Cardiac muscle cell (in vitro differentiated cells and primary cell): ENCODE results near the gene OSTM1. TPM values are rescaled to one million over a fixed set of nuclear protein-coding genes. Genes with fewer than 3 reads are reported as not detected.
A peak's percentile ranks its signal among the peaks of the same experiment; 100 is the strongest.

ENCODE experiments used
- DNase-seq, 2 donors: peaks; one replicate each; pipeline versions ENCODE4 v3.0.0 to v3.0.0-alpha.2; 2010 to 2017; ENCODE audit warnings: low read depth in 1 of 2, low spot score in 1 of 2
- H3K27ac ChIP-seq: fragments of 200-600 bp; sonication (generic); 2 replicates; pipeline ENCODE4 v1.5.1; 2016
- H3K27me3 ChIP-seq: fragments of 200-600 bp; sonication (generic); 2 replicates; pipeline ENCODE4 v1.6.0; 2016; ENCODE audit warnings: control low read depth
- H3K36me3 ChIP-seq: fragments of 200-600 bp; sonication (generic); 2 replicates; pipeline ENCODE4 v1.5.1; 2016; ENCODE audit warnings: control low read depth
- H3K4me1 ChIP-seq: fragments of 200-600 bp; sonication (generic); 2 replicates; pipeline ENCODE4 v1.8.1; 2017; ENCODE audit warnings: low read depth, mild to moderate bottlenecking, mixed run types
- H3K4me3 ChIP-seq: fragments of 200-600 bp; sonication (generic); 2 replicates; pipeline ENCODE4 v1.5.1; 2016; ENCODE audit warnings: mild to moderate bottlenecking
- H3K9me3 ChIP-seq: fragments of 200-600 bp; sonication (generic); 2 replicates; pipeline ENCODE4 v1.5.1; 2017; ENCODE audit warnings: low read depth, mild to moderate bottlenecking, control low read depth
- polyA plus RNA-seq: library from polyadenylated mRNA; unstranded; fragments of >200 nt; fragmentation: Nextera tagmentation; extraction: Ambion mirVana; gene quantifications from 2 replicates; pipeline ENCODE4 v1.2.1, GENCODE V29; 2016
- total RNA-seq: library from RNA; depleted of rRNA; stranded (reverse); fragments of >200 nt; gene quantifications from 2 replicates; pipeline ENCODE4 v1.2.3, GENCODE V29; 2016
- TF ChIP-seq, protein P1 (sequence below): IDR thresholded peaks from 2 replicates; pipeline ENCODE4 v1.5.1; 2012; ENCODE audit warnings: low read depth, mild to moderate bottlenecking, low read length

The OSTM1 gene, protein sequence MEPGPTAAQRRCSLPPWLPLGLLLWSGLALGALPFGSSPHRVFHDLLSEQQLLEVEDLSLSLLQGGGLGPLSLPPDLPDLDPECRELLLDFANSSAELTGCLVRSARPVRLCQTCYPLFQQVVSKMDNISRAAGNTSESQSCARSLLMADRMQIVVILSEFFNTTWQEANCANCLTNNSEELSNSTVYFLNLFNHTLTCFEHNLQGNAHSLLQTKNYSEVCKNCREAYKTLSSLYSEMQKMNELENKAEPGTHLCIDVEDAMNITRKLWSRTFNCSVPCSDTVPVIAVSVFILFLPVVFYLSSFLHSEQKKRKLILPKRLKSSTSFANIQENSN
- total RNA-seq (42.8 and 61.7 TPM in 2 replicates), polyA plus RNA-seq (14.8 and 18.1 TPM in 2 replicates)

DNA sequence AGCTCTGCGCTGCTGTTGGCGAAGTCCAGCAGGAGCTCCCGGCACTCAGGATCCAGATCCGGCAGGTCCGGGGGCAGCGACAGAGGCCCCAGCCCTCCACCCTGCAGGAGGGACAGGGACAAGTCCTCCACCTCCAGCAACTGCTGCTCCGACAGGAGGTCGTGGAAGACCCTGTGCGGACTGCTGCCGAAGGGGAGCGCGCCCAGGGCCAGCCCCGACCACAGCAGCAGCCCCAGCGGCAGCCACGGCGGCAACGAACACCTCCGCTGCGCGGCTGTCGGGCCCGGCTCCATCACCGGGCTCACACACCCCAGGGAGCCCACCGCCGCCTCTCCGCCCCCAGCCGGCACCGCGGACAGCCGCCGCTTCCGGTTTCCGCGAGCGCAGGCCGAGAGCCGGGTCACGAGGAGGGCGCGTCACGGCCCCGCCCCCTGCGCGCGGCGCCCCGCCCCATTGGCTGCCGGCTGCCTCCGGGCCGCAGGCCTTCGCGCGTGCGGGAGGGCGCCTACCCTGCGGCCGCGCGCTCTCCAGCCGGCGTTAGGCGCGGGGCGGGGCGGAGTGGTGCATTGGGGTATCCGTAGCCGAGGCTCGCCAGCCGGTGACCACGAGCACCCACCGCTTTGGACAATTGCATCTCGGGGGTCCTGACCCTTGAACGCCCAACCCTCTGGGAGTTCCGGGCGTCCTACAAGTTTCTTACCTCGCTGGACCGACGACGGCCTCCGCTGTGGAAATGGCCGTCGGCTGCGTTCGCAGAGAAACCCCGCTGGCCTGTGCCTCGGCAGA is at the start of gene OSTM1:
Gene OSTM1 (minus strand): TSS at position 383 of the 786 bp plus-strand sequence. CDS start 90 bp downstream, at position 293.
- Histone ChIP-seq H3K27ac (peak within 1 kb of the TSS; percentile 81), H3K4me3 (peak within 1 kb of the TSS; percentile 72), H3K9me3 (no peaks in the 10 kb centered on the region), H3K27me3 (no peaks in the 10 kb centered on the region), H3K36me3 (no peaks in the 10 kb centered on the region), H3K4me1 (peaks cover 5% of the 10 kb centered on the region)
- TF ChIP-seq, protein P1, sequence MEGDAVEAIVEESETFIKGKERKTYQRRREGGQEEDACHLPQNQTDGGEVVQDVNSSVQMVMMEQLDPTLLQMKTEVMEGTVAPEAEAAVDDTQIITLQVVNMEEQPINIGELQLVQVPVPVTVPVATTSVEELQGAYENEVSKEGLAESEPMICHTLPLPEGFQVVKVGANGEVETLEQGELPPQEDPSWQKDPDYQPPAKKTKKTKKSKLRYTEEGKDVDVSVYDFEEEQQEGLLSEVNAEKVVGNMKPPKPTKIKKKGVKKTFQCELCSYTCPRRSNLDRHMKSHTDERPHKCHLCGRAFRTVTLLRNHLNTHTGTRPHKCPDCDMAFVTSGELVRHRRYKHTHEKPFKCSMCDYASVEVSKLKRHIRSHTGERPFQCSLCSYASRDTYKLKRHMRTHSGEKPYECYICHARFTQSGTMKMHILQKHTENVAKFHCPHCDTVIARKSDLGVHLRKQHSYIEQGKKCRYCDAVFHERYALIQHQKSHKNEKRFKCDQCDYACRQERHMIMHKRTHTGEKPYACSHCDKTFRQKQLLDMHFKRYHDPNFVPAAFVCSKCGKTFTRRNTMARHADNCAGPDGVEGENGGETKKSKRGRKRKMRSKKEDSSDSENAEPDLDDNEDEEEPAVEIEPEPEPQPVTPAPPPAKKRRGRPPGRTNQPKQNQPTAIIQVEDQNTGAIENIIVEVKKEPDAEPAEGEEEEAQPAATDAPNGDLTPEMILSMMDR: no peak
- DNase-seq: peak; percentile 93

DNA sequence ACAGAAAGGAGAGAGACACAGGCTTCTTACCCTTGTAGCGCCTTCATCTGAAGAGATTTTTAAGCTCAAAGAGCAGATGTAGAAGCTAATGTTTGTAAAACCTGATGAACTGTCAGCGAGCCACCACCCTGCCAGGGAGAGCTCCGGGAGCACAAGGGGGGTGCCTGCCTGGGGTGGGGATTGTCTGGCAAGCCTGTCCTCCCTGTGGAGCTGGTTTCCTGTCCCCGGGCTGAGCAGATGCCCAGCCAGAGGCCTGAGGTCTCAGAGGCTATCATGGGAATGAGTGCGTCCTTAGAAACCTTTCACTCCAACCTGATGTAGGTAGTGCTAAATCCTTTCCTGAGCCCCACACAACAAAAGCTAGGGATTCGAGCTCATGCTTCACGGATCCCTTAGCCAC is 49.4 kb upstream of the OSTM1 start:
- peaks cover 99% of the 10 kb centered on the region for H3K27me3 ChIP-seq
- no peak overlapping the region for H3K4me3 ChIP-seq
- H3K9me3 ChIP-seq: no peaks in the 10 kb centered on the region
- TF ChIP-seq, protein P1: no peak
- peaks cover 5% of the 10 kb centered on the region for H3K4me1 ChIP-seq
- no peaks in the 10 kb centered on the region for H3K36me3 ChIP-seq
- DNase-seq: no peak
- H3K27ac ChIP-seq: no peak overlapping the region

DNA sequence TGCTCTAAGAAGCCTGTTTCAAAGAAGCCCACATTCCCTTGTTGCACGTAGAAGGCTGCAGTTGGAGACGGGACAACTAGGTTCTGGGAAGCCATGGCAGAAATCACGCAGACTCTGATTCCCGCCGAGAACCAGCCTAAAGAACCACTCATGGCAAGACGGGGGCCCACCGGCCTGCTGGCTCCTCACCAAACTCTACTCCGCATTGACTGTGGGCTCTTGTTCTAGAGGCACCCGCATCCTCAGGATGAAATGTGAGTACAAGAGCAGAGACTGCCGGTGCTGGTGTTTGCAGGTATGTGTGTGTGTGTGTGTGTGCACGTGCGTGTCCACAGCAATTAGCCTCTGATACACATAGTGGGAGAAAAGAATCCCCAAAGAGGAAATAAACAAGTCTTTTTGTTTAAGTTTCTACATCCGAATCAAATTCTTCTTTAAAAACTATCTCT is 49.0 kb upstream of the OSTM1 start:
- peaks cover 99% of the 10 kb centered on the region for H3K27me3 ChIP-seq
- H3K27ac ChIP-seq: no peak overlapping the region
- H3K36me3 ChIP-seq: no peaks in the 10 kb centered on the region
- no peaks in the 10 kb centered on the region for H3K9me3 ChIP-seq
- peaks cover 8% of the 10 kb centered on the region for H3K4me1 ChIP-seq
- peak in 1 of 2 donors; percentile 8 for DNase-seq
- no peak overlapping the region for H3K4me3 ChIP-seq
- TF ChIP-seq, protein P1: no peak

DNA sequence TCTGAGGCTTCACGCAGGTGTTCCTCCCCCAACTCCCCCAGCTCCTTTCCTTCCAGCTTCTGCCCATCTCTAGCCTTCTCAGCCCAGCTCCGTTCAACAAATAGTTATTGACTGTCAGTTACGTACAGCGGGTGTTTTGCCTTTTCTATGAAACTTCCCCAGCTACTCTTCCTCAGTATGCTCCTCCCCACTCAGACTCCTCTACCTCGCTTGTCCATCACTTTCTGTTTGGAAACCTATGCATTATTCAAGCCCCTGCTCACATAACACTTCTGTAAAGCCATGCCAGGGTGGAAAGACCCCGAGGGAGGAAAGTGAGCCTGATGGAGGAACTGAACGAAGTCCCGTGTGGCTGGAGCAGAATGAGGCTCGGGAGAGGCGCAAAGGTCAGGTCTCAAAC is 47.1 kb upstream of the OSTM1 start:
- TF ChIP-seq, protein P1: no peak

DNA sequence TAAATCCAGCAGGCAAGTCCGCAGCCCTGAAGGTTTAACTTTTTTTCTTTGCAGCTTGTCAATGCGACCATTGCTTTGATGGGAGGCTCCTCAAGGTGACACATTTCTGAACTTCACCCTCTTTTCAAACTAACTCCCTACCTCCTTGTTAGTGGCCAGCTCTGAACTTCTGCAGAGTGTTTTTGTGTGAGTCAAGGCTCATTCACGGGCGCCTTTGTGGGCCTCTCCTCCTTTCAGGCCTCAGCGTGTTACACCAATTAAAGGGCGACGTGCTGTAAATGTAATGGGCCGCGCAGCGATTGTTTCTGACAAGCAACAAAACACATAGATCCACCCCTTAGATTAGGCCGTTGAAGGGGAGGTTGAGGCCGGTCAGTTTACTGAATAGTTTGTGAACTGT is 45.8 kb upstream of the OSTM1 start:
- DNase-seq: no peak
- H3K27me3 ChIP-seq: peaks cover 100% of the 10 kb centered on the region
- no peaks in the 10 kb centered on the region for H3K9me3 ChIP-seq
- no peak overlapping the region for H3K27ac ChIP-seq
- no peaks in the 10 kb centered on the region for H3K36me3 ChIP-seq
- TF ChIP-seq, protein P1: no peak
- H3K4me1 ChIP-seq: peaks cover 8% of the 10 kb centered on the region
- H3K4me3 ChIP-seq: no peak overlapping the region

More for the DNA sequence above, 47.1 kb upstream of the OSTM1 start:
- Histone ChIP-seq H3K27me3 (peaks cover 99% of the 10 kb centered on the region), H3K36me3 (no peaks in the 10 kb centered on the region), H3K4me1 (peaks cover 8% of the 10 kb centered on the region), H3K27ac (no peak overlapping the region), H3K4me3 (no peak overlapping the region), H3K9me3 (no peaks in the 10 kb centered on the region)
- DNase-seq: no peak
